IMR-90 (cell line): ENCODE data around the gene RTBDN. TPM values are rescaled to one million over a fixed set of nuclear protein-coding genes. Genes with fewer than 3 reads are reported as not detected.

Experiments used
- MAZ ChIP-seq: IDR thresholded peaks from 2 replicates; pipeline ENCODE4 v1.6.1; 2012; ENCODE audit warnings: low read depth, mild to moderate bottlenecking, low read length, improper control_type of control experiment, moderate library complexity, borderline replicate concordance
- polyA plus RNA-seq, 3 experiments: library from polyadenylated mRNA; depleted of rRNA; stranded (reverse); fragments of >200 nt; gene quantifications; 2 replicates each; pipeline ENCODE4 v1.2.3, GENCODE V29; 2012; ENCODE audit warnings: low replicate concordance in 1 of 3
- total RNA-seq: library from RNA; depleted of rRNA; stranded (reverse); fragments of >200 nt; gene quantifications from 2 replicates; pipeline ENCODE4 v1.2.3, GENCODE V29; 2012
- TF ChIP-seq, protein P1 (sequence below): fragments of 150-350 bp; IDR thresholded peaks from 2 replicates; pipeline ENCODE4 v1.6.1; 2017; ENCODE audit warnings: mild to moderate bottlenecking, antibody characterized with exemption, low read length, low read depth

Gene RTBDN
- total and polyA plus RNA-seq, 2 of the 4 experiments (the other 2 are of a cell fraction), result 0.07 TPM; not detected in 1

DNA sequence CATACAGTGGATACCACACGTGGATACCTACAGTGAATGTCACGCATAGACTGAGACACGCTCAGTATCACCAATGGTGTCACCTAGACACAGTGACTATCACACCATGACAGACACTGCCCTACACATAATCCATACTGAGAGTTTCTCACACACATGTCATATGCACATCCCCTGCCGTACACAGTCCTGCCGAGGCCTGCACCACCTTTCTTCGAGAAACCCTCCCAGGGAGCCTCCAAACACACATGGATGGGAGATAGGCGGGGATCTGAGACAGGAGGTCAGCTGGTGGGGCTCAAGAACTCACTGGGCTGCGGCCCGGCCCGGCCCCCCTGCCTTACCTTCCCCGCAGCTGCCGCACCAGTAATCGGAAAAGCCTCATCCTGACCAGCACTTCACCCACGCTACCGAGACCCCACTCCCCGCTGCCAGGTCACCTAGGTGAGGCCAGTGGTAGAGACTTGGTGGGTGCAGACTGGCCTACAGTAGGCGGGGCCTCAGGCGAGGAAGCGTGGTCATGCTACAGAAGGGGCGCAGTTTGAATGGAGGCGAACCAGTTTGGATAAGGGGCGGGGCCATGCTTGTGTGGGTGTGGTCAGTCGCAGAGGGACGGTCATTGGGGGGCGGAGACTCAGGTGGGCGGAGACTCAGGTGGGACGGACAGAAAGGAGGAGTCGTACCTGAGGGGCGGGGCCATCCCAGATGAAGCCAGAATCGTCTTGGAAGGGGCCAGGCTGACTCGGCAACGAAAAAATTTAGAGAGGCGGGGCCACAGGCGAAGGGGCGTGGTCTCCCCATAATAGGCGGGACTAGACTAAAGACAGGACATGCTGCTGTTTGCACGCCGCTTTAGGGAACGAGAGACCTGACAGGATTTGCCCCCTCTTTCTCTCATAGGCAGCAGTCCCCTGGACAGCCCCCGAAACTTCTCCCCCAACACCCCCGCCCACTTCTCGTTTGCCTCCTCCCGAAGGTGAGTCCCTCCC is 6.0 kb upstream of the RTBDN start (continued):
- TF ChIP-seq, protein P1, sequence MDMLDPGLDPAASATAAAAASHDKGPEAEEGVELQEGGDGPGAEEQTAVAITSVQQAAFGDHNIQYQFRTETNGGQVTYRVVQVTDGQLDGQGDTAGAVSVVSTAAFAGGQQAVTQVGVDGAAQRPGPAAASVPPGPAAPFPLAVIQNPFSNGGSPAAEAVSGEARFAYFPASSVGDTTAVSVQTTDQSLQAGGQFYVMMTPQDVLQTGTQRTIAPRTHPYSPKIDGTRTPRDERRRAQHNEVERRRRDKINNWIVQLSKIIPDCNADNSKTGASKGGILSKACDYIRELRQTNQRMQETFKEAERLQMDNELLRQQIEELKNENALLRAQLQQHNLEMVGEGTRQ, result no peak
- no peak for TF ChIP-seq MAZ
